Stimulated activated CD8-positive, alpha-beta memory T cell treated with anti-CD3 and anti-CD28 coated beads, Interleukin-2, amount 100 ng/mL, for 1 hour (primary cell): ENCODE results near the gene CHST8.

ENCODE experiments used
- DNase-seq, 2 donors: peaks; one replicate each; pipeline ENCODE4 v3.0.0-alpha.2; 2020; ENCODE audit warnings: low read depth in 2 of 2

Gene CHST8

GRCh38 chr19:33794683-33795369 lies 173.1 kb downstream of the CHST8 start:
- DNase-seq, result no peak

GRCh38 chr19:33795370-33796163 lies 173.8 kb downstream of the CHST8 start:
- DNase-seq, result peak in 1 of 2 donors; percentile 4

DNA sequence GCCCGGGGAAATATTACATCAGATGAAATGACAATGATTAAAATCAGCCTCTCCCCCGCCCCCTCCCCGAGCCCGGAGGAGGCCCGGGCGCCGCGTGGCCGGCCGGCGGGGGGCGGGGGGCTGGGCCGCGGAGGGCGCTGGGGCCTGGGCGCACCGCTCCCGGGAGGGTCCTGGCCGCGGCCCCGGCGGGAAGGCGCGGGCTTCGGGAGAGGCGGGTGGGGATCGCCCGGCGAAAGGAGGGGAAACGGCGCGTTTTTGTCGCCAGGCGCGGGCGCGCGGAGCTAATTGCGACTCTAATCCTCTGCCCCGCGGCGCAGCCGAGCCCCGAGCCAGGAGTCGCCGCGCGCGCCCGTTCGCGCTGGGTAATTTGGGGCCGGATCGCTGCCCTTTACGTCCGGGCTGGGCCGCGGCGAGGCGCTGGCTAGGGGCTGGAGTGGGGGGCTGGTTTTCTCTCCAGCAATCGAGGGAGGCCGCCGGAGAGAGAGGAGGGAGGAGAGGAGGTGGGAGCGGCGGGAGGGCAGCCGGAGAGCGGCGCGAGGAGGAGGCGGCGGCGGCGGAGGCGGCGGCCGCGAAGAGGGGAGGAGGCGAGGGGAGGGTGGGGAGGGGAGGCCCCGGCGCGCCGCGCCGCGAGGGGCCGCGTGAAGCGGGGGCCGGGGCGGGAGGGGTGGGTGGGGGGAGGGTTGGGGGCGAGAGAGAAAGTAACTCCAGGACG lies 174.6 kb downstream of the CHST8 start, which contains the start of gene KCTD15:
TSS of gene KCTD15 (plus strand) at position 707 of the 712 bp plus-strand sequence. CDS start 3,585 bp downstream, outside the sequence.
- DNase-seq, result no peak

- no peak for DNase-seq
These were observed 176.3 kb downstream of the CHST8 start for GRCh38 chr19:33797802-33798671.

GRCh38 chr19:33798681-33799111 lies 176.9 kb downstream of the CHST8 start:
- no peak for DNase-seq

DNA sequence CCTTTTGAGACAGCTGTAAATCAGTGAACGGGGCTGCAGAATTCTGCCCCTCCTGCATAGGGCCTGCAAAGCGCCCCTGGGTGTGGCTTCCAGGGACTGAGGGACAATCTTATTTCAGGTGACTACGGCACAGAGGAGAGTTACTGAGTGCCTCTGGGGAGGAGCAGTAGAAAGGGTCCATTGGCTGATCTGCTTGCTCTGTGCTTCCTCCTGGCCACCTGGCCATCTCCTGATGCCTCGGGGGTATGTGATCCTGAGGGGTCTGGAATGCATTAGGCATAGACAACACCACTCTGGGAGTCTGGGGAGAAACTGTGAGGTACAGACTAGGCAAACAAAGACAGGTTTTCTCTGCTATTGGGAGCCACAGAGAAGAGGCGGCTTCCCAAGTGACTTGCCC lies 177.7 kb downstream of the CHST8 start:
- DNase-seq, result no peak

GRCh38 chr19:33800012-33800680 lies 178.4 kb downstream of the CHST8 start:
- no peak for DNase-seq

- no peak for DNase-seq
These were observed 179.7 kb downstream of the CHST8 start for GRCh38 chr19:33801411-33801810.

GRCh38 chr19:33802001-33802400 lies 180.2 kb downstream of the CHST8 start:
- DNase-seq, result no peak

GRCh38 chr19:33802801-33803200 lies 181.0 kb downstream of the CHST8 start:
- DNase-seq, result no peak

- DNase-seq, result no peak
These were observed 181.6 kb downstream of the CHST8 start for GRCh38 chr19:33803383-33803782.

DNA sequence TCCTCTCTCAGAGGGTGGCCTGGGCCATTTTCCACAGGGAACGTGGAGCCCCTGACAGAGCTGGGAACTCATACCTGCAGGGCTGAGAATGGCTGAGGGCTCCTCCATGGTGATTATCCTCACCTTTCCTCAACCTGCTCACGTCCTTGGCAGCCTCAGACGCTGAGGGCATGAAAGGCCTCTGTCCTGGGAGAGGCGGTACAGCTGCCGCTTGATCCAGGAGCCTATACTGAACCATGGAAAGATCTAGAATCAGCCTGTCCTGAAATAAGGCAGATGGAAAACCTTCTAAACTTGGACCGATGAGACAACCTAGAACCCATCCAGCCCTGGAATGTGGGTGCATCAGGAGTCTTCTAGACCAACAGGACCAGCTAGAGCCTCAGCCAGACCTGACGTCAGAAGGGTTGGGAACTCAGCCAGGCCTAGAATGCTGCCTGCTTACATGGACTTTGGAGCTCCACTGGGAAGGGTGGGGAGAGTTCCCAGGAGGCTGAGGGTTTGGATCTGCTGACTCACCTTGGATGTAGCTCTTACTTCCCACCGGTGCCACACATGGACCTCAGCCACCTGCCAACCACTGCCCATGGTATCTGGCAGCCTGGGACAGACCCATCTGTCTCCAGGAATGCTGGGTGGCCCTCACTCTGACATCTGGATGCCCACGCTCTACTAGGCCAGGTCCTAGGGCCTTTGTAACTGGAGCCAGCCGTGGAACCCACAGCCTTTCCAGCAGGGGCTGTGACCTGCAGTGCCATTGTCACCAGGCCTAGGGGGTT lies 182.5 kb downstream of the CHST8 start:
- DNase-seq, result no peak

DNA sequence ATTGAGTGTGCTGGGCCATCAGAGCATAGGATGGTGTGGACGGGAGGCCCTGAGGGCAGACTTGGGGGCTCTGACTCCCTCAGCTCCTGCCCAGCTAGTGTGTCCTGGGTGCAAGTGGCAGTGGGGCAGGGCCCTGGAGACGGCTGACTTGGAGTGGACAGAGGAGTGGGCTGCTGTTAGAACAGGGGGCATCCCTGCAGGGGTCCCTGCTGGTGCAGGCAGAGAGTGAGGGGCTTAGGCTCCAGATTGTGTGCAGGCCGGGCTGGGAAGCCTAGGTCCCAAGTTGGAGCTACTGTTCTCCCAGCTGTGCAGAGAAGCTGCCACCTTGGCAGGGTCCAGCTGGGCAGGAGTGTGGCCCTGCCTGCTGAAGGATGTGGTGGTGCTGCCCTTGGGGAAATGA lies 183.6 kb downstream of the CHST8 start:
- DNase-seq, result no peak

GRCh38 chr19:33805840-33806433 lies 184.2 kb downstream of the CHST8 start:
- no peak for DNase-seq

- no peak for DNase-seq
These were observed 184.7 kb downstream of the CHST8 start for GRCh38 chr19:33806434-33806881.

DNA sequence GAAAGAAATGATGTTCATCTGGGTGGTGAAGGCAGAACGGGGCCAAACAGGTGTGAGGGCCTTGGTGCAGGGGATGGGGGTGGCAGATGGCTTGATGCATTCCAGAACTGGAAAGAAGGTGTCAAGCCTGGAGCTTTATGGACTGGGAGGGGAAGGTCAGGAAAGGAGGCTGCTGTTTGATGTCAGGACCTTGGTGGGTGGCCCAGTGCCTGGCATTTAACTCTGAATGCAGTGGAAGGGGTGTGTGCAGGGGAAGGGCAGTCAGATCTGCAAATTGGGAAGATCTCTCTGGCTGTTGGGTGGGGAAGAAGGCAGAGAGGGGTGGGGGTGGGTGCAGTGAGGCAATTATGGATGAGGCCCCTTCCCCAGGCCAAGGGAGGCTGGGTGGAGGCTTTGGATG lies 186.6 kb downstream of the CHST8 start:
- DNase-seq, result no peak

DNA sequence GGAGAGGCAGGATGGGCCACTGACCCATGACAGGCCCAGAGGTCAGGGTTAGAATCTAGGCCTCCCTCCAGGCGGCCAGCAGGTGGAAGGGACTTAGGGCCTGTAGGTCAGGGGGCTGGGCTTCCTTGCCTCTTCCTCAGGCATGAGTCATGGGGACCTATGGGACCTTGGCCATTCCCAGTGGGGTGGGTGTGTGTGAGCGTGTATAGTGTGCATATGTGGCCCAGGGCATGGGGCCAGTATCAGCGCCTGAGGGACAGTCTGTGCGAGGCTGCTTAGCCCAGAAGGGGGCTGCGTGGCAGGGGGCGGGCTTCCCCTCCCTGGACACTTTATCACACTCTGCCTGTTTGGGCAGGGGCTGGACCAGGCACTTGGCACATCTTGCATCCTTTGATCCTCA lies 188.2 kb downstream of the CHST8 start:
- DNase-seq, result no peak

DNA sequence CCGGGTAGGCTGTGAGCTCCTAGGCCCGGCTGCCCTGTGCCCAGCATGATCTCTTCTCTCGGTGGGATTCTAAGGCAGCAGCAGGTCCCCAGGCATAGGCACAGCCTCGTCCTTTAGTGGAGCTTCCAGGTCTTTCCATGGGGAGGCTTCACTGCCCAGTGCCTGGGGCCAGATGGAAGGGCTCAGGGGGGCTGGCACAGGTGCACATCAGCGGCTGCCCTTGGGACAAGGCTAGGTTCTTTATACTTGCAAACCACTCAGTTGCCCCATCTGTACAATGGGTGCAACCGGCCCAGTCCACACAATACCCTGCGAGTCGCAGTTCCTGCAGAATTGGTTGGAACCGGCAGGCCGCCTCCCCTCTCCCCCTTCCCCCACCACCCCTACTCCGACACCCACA lies 189.1 kb downstream of the CHST8 start:
- DNase-seq, result no peak

DNA sequence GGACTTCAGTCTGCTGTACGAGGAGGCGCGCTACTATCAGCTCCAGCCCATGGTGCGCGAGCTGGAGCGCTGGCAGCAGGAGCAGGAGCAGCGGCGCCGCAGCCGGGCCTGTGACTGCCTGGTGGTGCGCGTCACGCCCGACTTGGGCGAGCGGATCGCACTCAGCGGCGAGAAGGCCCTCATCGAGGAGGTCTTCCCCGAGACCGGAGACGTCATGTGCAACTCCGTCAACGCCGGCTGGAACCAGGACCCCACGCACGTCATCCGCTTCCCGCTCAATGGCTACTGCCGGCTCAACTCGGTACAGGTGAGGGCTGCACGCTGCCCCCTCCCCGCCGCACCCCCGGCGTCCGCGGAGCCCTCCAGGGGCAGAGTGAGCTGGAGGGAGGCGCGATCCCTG lies 189.5 kb downstream of the CHST8 start:
- no peak for DNase-seq
